ENCODE data around the gene CYTH2. TPM values are rescaled to one million over a fixed set of nuclear protein-coding genes. Genes with fewer than 3 reads are reported as not detected.

Gene CYTH2
- total and polyA plus RNA-seq, 2 experiments from 2014 or later: 41.1 to 60.4 TPM

GRCh38 chr19:48461651-48461981 lies 7.6 kb upstream of the CYTH2 start:
- Histone ChIP-seq H3K4me3 (no peak overlapping the region), H3K27me3 (ENCODE audit: insufficient read depth) (no peaks in the 10 kb centered on the region), H3K4me2 (no peak overlapping the region), H3K79me2 (replicated peaks; ENCODE audit: insufficient read depth) (no peaks in the 10 kb centered on the region), H3K4me1 (ENCODE audit: insufficient read depth) (peaks cover 3% of the 10 kb centered on the region; the same call in 1 of the 2 replicates), H3K36me3 (ENCODE audit: insufficient read depth) (no peaks in the 10 kb centered on the region), H3F3A (replicated peaks; ENCODE audit: low read depth) (no peaks in the 10 kb centered on the region; the same call in none of the 2 replicates), H4K20me1 (replicated peaks; ENCODE audit: insufficient read depth) (no peaks in the 10 kb centered on the region; the same call in 1 of the 2 replicates), H3K9me2 (ENCODE audit: insufficient read depth) (peaks cover 8% of the 10 kb centered on the region; the same call in 1 of the 2 replicates), H2AFZ (no peak overlapping the region), H3K27ac (ENCODE audit: low read depth) (no peak overlapping the region)
- Mint-ChIP-seq H3K4me1 (peaks cover 2% of the 10 kb centered on the region; the same call in 2 of the 3 replicates), H3K9me3 (peaks cover 5% of the 10 kb centered on the region; the same call in 2 of the 3 replicates), H3K27ac (no peak overlapping the region), H3K27me3 (ENCODE audit: insufficient read depth, low read depth, poor library complexity) (no peaks in the 10 kb centered on the region), H3K36me3 (ENCODE audit: low read depth) (peaks cover 21% of the 10 kb centered on the region; the same call in 2 of the 3 replicates), H3K4me3 (no peak overlapping the region)
- peak; percentile 26 for ATAC-seq
- TF ChIP-seq, protein P1, sequence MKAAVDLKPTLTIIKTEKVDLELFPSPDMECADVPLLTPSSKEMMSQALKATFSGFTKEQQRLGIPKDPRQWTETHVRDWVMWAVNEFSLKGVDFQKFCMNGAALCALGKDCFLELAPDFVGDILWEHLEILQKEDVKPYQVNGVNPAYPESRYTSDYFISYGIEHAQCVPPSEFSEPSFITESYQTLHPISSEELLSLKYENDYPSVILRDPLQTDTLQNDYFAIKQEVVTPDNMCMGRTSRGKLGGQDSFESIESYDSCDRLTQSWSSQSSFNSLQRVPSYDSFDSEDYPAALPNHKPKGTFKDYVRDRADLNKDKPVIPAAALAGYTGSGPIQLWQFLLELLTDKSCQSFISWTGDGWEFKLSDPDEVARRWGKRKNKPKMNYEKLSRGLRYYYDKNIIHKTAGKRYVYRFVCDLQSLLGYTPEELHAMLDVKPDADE (IDR thresholded peaks at IDR 0.05): no peak
- TF ChIP-seq, protein P2, sequence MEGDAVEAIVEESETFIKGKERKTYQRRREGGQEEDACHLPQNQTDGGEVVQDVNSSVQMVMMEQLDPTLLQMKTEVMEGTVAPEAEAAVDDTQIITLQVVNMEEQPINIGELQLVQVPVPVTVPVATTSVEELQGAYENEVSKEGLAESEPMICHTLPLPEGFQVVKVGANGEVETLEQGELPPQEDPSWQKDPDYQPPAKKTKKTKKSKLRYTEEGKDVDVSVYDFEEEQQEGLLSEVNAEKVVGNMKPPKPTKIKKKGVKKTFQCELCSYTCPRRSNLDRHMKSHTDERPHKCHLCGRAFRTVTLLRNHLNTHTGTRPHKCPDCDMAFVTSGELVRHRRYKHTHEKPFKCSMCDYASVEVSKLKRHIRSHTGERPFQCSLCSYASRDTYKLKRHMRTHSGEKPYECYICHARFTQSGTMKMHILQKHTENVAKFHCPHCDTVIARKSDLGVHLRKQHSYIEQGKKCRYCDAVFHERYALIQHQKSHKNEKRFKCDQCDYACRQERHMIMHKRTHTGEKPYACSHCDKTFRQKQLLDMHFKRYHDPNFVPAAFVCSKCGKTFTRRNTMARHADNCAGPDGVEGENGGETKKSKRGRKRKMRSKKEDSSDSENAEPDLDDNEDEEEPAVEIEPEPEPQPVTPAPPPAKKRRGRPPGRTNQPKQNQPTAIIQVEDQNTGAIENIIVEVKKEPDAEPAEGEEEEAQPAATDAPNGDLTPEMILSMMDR (conservative IDR thresholded peaks at IDR 0.05; ENCODE audit: low read depth in 2 of 2): no peak
- TF ChIP-seq STAT1 (IDR thresholded peaks at IDR 0.05; ENCODE audit: unreplicated experiment) (no peak), POLR2AphosphoS5 (IDR thresholded peaks at IDR 0.05; ENCODE audit: low read depth) (no peak), JUNB (IDR thresholded peaks at IDR 0.05; ENCODE audit: unreplicated experiment) (no peak), EZH2 (IDR thresholded peaks at IDR 0.05; ENCODE audit: low read depth, unreplicated experiment) (no peak), NANOG (IDR thresholded peaks at IDR 0.05; ENCODE audit: borderline replicate concordance) (no peak), ZNF331 (CRISPR knock-in tag; IDR thresholded peaks at IDR 0.05; ENCODE audit: low read depth) (no peak), EZH2phosphoT487 (IDR thresholded peaks at IDR 0.05; ENCODE audit: unreplicated experiment) (no peak), ZNF114 (CRISPR knock-in tag; IDR thresholded peaks at IDR 0.05) (no peak), CREB1 (CRISPR knock-in tag; IDR thresholded peaks at IDR 0.05; ENCODE audit: low read depth) (no peak), ZNF462 (CRISPR knock-in tag; IDR thresholded peaks at IDR 0.05) (no peak)
- TF ChIP-seq, protein P3, sequence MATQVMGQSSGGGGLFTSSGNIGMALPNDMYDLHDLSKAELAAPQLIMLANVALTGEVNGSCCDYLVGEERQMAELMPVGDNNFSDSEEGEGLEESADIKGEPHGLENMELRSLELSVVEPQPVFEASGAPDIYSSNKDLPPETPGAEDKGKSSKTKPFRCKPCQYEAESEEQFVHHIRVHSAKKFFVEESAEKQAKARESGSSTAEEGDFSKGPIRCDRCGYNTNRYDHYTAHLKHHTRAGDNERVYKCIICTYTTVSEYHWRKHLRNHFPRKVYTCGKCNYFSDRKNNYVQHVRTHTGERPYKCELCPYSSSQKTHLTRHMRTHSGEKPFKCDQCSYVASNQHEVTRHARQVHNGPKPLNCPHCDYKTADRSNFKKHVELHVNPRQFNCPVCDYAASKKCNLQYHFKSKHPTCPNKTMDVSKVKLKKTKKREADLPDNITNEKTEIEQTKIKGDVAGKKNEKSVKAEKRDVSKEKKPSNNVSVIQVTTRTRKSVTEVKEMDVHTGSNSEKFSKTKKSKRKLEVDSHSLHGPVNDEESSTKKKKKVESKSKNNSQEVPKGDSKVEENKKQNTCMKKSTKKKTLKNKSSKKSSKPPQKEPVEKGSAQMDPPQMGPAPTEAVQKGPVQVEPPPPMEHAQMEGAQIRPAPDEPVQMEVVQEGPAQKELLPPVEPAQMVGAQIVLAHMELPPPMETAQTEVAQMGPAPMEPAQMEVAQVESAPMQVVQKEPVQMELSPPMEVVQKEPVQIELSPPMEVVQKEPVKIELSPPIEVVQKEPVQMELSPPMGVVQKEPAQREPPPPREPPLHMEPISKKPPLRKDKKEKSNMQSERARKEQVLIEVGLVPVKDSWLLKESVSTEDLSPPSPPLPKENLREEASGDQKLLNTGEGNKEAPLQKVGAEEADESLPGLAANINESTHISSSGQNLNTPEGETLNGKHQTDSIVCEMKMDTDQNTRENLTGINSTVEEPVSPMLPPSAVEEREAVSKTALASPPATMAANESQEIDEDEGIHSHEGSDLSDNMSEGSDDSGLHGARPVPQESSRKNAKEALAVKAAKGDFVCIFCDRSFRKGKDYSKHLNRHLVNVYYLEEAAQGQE (IDR thresholded peaks at IDR 0.05; ENCODE audit: unreplicated experiment): no peak
- DNase-seq (ENCODE audit: low spot score): no peak

All from GM23338 (cell line).